GM19193 (cell line): ENCODE data around the gene BORCS5.

Experiments used
- POLR2A ChIP-seq: IDR thresholded peaks from 4 replicates; pipeline ENCODE4 v1.6.1; 2011; ENCODE audit not compliant: insufficient read depth, insufficient read length; ENCODE audit errors: extremely low read depth

BORCS5 gene

GRCh38 chr12:12349711-12350665 lies 6.9 kb upstream of the BORCS5 start, which contains the start of gene MANSC1:
Gene MANSC1, minus strand, starts transcription at chr12:12350242. Its CDS starts 6,928 bp downstream, at chr12:12343314.
- no peak for TF ChIP-seq POLR2A

- TF ChIP-seq POLR2A = no peak
Observed at GRCh38 chr12:12350868-12351463, 5.9 kb upstream of the BORCS5 start.

GRCh38 chr12:12353276-12353675 lies 3.6 kb upstream of the BORCS5 start:
- no peak for TF ChIP-seq POLR2A

- no peak for TF ChIP-seq POLR2A
Observed at GRCh38 chr12:12353807-12354206, 3.1 kb upstream of the BORCS5 start.

GRCh38 chr12:12356467-12356895 lies 397 bp upstream of the BORCS5 start:
- no peak for TF ChIP-seq POLR2A

GRCh38 chr12:12357719-12358461 lies 1.0 kb downstream of the BORCS5 start:
- no peak for TF ChIP-seq POLR2A

- TF ChIP-seq POLR2A = no peak
Observed at GRCh38 chr12:12358528-12358927, 1.6 kb downstream of the BORCS5 start.

GRCh38 chr12:12364787-12365445 lies 8.0 kb downstream of the BORCS5 start:
- no peak for TF ChIP-seq POLR2A

- TF ChIP-seq POLR2A = no peak
Observed at GRCh38 chr12:12365446-12365802, 8.5 kb downstream of the BORCS5 start.

GRCh38 chr12:12365931-12366431 lies 9.1 kb downstream of the BORCS5 start:
- no peak for TF ChIP-seq POLR2A

GRCh38 chr12:12366701-12367481 lies 10.0 kb downstream of the BORCS5 start:
- TF ChIP-seq POLR2A = no peak

- no peak for TF ChIP-seq POLR2A
Observed at GRCh38 chr12:12367482-12367998, 10.7 kb downstream of the BORCS5 start.

GRCh38 chr12:12372946-12373722 lies 16.3 kb downstream of the BORCS5 start:
- no peak for TF ChIP-seq POLR2A
